WI38 (cell line): ENCODE data around the gene SMURF2.

Experiments
- H3K4me3 ChIP-seq: 2 replicates; pipeline ENCODE4 v1.5.1; 2011; ENCODE audit warnings: low read depth, mild to moderate bottlenecking, control low read depth, low read length
- TF ChIP-seq, protein P1 (sequence below): IDR thresholded peaks from 2 replicates; pipeline ENCODE4 v1.5.1; 2012; ENCODE audit warnings: low read depth, mild to moderate bottlenecking, control low read depth, low read length

The SMURF2 gene

DNA sequence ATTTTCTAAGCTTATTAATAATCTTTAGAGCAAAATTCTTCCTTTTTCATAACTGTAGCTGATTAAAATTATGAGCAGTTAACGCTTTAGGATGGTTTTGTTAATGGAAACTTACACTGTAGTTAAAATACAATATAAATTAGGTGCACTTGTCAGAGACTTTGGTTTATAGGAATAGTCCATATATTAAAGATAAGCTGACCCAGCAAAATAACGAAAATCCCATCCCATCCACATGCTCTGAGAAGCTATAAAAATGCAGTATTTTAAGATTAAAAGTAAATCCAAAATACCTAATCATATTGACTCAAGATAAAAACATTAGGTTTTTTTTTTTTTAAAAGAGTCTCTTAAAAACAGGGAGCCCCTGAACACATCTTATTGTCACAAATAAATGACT is 117.4 kb downstream of the SMURF2 start:
- no peak overlapping the region for H3K4me3 ChIP-seq
- TF ChIP-seq, protein P1, sequence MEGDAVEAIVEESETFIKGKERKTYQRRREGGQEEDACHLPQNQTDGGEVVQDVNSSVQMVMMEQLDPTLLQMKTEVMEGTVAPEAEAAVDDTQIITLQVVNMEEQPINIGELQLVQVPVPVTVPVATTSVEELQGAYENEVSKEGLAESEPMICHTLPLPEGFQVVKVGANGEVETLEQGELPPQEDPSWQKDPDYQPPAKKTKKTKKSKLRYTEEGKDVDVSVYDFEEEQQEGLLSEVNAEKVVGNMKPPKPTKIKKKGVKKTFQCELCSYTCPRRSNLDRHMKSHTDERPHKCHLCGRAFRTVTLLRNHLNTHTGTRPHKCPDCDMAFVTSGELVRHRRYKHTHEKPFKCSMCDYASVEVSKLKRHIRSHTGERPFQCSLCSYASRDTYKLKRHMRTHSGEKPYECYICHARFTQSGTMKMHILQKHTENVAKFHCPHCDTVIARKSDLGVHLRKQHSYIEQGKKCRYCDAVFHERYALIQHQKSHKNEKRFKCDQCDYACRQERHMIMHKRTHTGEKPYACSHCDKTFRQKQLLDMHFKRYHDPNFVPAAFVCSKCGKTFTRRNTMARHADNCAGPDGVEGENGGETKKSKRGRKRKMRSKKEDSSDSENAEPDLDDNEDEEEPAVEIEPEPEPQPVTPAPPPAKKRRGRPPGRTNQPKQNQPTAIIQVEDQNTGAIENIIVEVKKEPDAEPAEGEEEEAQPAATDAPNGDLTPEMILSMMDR: no peak

DNA sequence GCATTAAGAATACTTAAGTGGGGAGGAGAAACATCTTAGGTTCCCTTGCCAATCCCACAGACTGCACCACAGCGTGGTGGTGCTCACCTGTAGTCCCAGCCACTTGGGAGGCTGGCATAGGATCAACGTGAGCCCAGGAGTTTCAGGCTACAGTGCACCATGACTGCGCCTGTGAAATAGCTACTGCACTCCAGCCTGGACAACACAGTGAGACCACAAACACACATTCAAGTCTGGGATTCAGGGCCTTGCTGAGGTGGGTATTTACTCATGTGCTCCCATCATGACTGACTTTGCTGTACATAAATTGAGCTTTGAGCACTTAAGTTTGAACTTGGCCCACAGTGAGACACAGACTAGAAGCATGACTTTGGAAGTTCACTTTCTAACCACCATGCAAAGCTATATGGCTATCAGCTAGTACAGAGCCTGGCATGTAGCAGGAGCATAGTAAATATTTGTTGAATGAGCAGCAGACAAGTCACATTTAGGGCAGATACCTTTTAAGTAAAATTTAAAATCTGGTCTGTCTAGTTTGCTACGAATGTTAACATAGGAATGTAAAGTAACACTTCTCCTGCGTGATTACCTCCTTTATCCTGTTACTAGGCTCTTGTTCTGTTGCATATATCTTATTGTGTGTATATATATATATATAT is 121.9 kb downstream of the SMURF2 start:
- TF ChIP-seq, protein P1: no peak
- no peak overlapping the region for H3K4me3 ChIP-seq

DNA sequence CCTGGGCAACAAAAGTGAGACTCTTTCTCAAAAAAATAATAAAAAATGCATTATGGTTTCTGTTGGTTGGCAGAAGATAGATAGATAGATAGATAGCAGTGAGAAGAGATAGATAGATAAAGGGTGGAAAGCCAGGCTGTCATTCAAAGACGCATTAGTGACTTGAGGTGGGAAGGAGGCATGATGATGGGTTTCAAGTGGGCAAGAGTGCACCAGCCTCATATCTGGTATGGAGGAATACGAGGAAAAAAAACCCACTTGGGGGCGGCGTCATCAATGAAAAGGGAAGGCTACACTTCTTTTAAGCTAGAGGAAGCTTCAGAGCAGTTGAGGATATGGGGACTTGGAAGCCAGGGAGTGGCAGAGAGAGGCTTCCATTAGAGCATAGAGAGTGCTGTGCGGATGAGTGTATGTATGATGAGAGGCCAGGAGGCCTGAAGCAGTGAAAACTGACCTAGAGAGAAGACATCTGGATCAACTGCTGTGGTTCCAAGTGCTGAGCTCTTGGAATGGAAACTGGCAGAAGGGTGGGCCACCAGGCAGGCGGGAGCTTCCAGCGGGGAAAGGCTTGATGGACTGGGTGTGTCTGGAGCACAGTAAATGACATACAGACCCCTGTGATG is 123.5 kb downstream of the SMURF2 start:
- TF ChIP-seq, protein P1: no peak
- no peak overlapping the region for H3K4me3 ChIP-seq

- H3K4me3 ChIP-seq: no peak overlapping the region
- TF ChIP-seq, protein P1: no peak
These were observed 124.6 kb downstream of the SMURF2 start for GRCh38 chr17:64537488-64537887.

GRCh38 chr17:64536913-64537312 is 125.2 kb downstream of the SMURF2 start:
- TF ChIP-seq, protein P1: no peak
- no peak overlapping the region for H3K4me3 ChIP-seq

GRCh38 chr17:64535357-64535756 is 126.8 kb downstream of the SMURF2 start:
- no peak overlapping the region for H3K4me3 ChIP-seq
- TF ChIP-seq, protein P1: no peak

GRCh38 chr17:64534187-64534586 is 127.9 kb downstream of the SMURF2 start:
- TF ChIP-seq, protein P1: no peak
- H3K4me3 ChIP-seq: no peak overlapping the region
